Measurements from ENCODE around the gene COQ10A.

Gene COQ10A

DNA sequence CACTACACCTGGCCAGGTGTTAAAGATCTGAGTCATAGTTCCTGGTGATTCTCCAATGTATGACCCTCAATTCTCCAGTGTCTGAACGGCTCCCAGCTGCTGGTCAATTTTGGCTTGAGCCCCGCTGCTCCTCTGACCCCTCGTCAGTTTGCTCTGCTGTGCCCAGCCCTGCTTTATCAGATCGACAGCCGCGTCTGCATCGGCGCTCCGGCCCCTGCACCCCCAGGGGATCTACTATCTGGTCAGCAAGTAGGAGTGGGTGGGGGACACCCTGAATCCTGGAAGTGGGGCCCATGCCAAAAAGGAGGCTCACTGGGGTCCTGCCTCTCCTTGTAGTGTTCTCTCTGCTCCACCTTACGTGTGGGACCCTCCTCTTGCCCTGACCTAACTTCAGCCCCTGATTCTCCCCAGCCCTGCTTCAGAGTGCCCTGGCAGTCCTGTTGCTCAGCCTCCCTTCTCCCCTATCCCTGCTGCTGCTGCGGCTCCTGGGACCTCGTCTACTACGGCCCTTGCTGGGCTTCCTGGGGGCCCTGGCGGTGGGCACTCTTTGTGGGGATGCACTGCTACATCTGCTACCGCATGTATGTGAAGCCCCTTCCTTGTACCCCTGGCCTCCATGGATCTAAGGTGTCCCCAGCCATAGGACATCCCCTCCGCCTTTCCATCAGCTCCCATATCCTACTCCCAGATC lies 31.9 kb upstream of the COQ10A start:
- peaks cover 14% of the 10 kb centered on the region for H3K36me3 Mint-ChIP-seq
- no peak for DNase-seq (ENCODE audit: low spot score in 2 of 2)
- peak overlapping the region; percentile 82 for H3K27ac Mint-ChIP-seq
- peaks cover 5% of the 10 kb centered on the region for H3K4me1 Mint-ChIP-seq
- no peak overlapping the region for H3K4me3 Mint-ChIP-seq
- no peaks in the 10 kb centered on the region for H3K9me3 Mint-ChIP-seq
- no peak for ATAC-seq

DNA sequence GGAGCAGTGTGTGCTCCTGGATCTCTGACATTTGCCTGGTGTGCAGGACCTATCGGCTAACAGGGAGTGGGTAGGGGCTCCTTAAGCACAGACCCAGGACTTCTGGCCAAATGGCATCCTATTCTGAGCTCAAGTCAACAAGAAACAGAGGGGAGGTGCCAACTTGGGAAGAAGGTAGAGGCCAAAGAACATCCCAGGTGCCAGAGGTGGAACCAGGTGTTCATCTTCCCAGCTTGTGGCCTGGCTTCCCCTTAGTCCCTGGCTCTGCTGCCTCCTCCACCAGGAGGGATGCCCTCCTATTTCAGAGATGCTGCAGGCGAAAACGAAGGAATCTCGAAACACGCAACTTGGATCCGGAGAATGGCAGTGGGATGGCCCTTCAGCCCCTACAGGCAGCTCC lies 30.7 kb upstream of the COQ10A start:
- Mint-ChIP-seq H3K4me3 (no peak overlapping the region), H3K36me3 (peaks cover 23% of the 10 kb centered on the region), H3K9me3 (no peaks in the 10 kb centered on the region), H3K27ac (peak overlapping the region; percentile 82), H3K4me1 (peaks cover 5% of the 10 kb centered on the region)
- DNase-seq (ENCODE audit: low spot score in 2 of 2) (no peak), ATAC-seq (no peak)

DNA sequence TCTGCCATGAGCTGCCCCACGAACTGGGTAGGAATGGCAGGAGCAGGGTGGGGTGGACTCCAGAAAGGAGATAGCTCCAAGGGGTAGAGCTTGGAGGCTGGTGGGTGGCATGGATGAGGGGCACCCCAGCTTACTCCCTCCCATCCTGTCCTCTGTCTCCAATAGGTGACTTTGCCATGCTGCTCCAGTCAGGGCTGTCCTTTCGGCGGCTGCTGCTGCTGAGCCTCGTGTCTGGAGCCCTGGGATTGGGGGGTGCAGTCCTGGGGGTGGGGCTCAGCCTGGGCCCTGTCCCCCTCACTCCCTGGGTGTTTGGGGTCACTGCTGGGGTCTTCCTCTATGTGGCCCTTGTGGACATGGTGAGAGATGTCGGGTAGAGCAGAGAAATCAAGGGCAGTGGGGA lies 29.8 kb upstream of the COQ10A start:
- Mint-ChIP-seq H3K36me3 (peaks cover 31% of the 10 kb centered on the region), H3K27ac (peak overlapping the region; percentile 45), H3K4me3 (no peak overlapping the region), H3K4me1 (peaks cover 5% of the 10 kb centered on the region), H3K9me3 (no peaks in the 10 kb centered on the region)
- no peak for ATAC-seq
- DNase-seq (ENCODE audit: low spot score in 2 of 2) = no peak

DNA sequence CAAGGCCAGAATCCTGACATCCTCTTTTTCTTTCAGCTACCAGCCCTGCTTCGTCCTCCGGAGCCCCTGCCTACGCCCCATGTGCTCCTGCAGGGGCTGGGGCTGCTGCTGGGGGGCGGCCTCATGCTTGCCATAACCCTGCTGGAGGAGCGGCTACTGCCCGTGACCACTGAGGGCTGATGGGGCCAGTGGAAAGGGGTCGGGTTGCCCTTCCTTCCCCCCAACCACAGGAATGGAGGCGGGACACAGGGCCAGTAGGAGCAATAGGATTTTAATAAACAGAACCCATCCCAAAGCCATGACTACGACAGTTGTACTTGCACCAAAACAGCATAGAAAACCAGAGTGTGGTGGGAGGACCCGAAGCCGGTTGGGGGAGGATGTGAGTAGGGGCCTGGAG lies 29.2 kb upstream of the COQ10A start:
- no peak overlapping the region for H3K4me3 Mint-ChIP-seq
- no peak for DNase-seq (ENCODE audit: low spot score in 2 of 2)
- no peak for ATAC-seq
- peaks cover 5% of the 10 kb centered on the region for H3K4me1 Mint-ChIP-seq
- H3K27ac Mint-ChIP-seq = peak overlapping the region; percentile 45
- peaks cover 37% of the 10 kb centered on the region for H3K36me3 Mint-ChIP-seq
- H3K9me3 Mint-ChIP-seq = no peaks in the 10 kb centered on the region

GRCh38 chr12:56241424-56242303 lies 25.1 kb upstream of the COQ10A start:
- peaks cover under 1% of the 10 kb centered on the region for H3K4me1 Mint-ChIP-seq
- no peak for DNase-seq (ENCODE audit: low spot score in 2 of 2)
- no peak for ATAC-seq
- H3K4me3 Mint-ChIP-seq = no peak overlapping the region
- H3K9me3 Mint-ChIP-seq = no peaks in the 10 kb centered on the region
- peaks cover 71% of the 10 kb centered on the region for H3K36me3 Mint-ChIP-seq
- peak overlapping the region; percentile 79 for H3K27ac Mint-ChIP-seq

GRCh38 chr12:56242986-56243385 lies 23.8 kb upstream of the COQ10A start:
- Mint-ChIP-seq H3K9me3 (no peaks in the 10 kb centered on the region), H3K4me1 (no peaks in the 10 kb centered on the region), H3K4me3 (no peak overlapping the region), H3K27ac (peak overlapping the region; percentile 68), H3K36me3 (peaks cover 84% of the 10 kb centered on the region)
- DNase-seq (ENCODE audit: low spot score in 2 of 2) = no peak
- ATAC-seq = no peak

DNA sequence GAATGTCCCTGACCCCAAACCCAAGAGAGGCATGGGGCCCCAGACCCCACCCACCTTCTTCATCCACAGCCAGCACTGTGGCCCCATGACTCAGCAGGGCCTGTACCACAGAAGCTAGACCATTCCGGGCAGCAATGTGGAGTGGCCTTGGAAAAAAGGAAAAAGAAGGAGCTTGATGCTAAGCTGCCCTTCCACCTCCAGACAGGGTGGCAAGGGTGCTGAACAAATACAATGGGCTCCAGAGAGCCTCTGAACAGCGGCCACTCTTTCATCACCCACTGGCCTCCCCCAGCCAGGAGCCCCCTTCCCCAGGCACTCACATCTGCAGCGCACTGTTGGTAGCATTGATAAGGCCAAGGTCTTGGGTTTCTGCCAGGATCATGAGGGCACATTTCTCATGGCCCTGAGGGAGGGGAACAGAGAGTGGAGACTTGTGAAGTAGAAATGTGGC lies 23.0 kb upstream of the COQ10A start:
- H3K4me3 Mint-ChIP-seq = no peak overlapping the region
- H3K9me3 Mint-ChIP-seq = no peaks in the 10 kb centered on the region
- H3K36me3 Mint-ChIP-seq = peaks cover 92% of the 10 kb centered on the region
- H3K4me1 Mint-ChIP-seq = no peaks in the 10 kb centered on the region
- DNase-seq (ENCODE audit: low spot score in 2 of 2) (no peak), ATAC-seq (no peak)
- H3K27ac Mint-ChIP-seq = peak overlapping the region; percentile 68

DNA sequence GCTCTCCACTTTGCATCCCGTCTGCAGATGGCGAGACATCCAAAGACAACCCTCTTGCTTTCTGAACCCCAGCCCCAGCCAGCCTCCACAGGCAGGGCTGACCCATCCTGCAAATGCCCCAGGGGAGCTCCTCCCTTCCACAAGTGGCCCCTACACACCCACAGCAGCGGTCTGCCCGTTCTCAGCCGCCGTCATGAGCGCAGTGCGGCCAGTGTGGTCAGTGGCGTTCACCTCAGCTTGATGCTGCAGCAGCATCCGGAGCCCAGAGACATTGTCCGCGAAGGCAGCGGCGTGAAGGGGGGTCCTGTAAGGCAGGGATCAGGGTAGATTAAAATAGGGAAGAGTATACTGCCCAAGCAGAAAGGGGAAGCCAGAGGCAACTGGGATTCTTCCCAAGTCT lies 22.2 kb upstream of the COQ10A start:
- Mint-ChIP-seq H3K27ac (no peak overlapping the region), H3K9me3 (no peaks in the 10 kb centered on the region)

DNA sequence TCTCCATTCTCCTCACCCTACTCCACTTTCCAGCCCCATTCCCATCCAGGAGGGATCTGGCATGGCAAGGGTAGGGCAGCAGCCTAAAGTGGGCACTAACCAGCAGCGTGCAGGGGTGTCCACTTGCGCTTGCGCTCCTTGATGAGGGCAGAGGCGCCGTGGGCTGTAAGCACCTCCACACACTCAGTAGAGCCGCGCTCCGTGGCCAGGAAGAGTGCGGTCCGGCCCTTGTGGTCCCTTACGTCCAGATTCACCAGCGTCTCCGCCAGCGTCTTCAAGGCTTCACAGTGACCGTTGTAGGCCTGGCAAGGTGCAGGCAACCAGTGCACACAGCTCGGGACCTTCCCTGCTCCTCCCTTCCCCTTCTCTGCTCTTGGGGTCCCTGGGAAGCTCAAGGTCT lies 18.8 kb upstream of the COQ10A start:
- no peaks in the 10 kb centered on the region for H3K9me3 Mint-ChIP-seq
- peaks cover 99% of the 10 kb centered on the region for H3K36me3 Mint-ChIP-seq
- no peaks in the 10 kb centered on the region for H3K4me1 Mint-ChIP-seq
- H3K27ac Mint-ChIP-seq = peak overlapping the region; percentile 40
- no peak for DNase-seq (ENCODE audit: low spot score in 2 of 2)
- ATAC-seq = no peak
- no peak overlapping the region for H3K4me3 Mint-ChIP-seq

More for the DNA sequence above, 22.2 kb upstream of the COQ10A start:
- Mint-ChIP-seq H3K4me1 (no peaks in the 10 kb centered on the region), H3K36me3 (peaks cover 99% of the 10 kb centered on the region), H3K4me3 (no peak overlapping the region)
- no peak for ATAC-seq
- no peak for DNase-seq (ENCODE audit: low spot score in 2 of 2)

- peaks cover 100% of the 10 kb centered on the region for H3K36me3 Mint-ChIP-seq
- H3K4me3 Mint-ChIP-seq = no peak overlapping the region
- no peak for DNase-seq (ENCODE audit: low spot score in 2 of 2)
- H3K9me3 Mint-ChIP-seq = no peaks in the 10 kb centered on the region
- ATAC-seq = peak; percentile 34
- H3K27ac Mint-ChIP-seq = peak overlapping the region; percentile 63
- no peaks in the 10 kb centered on the region for H3K4me1 Mint-ChIP-seq
These were observed 18.0 kb upstream of the COQ10A start for GRCh38 chr12:56248711-56249110.

GRCh38 chr12:56252649-56253048 lies 14.1 kb upstream of the COQ10A start:
- DNase-seq (ENCODE audit: low spot score in 2 of 2) (no peak), ATAC-seq (no peak)
- no peaks in the 10 kb centered on the region for H3K9me3 Mint-ChIP-seq
- H3K36me3 Mint-ChIP-seq = peaks cover 92% of the 10 kb centered on the region
- H3K27ac Mint-ChIP-seq = no peak overlapping the region
- no peak overlapping the region for H3K4me3 Mint-ChIP-seq
- peaks cover 26% of the 10 kb centered on the region for H3K4me1 Mint-ChIP-seq

DNA sequence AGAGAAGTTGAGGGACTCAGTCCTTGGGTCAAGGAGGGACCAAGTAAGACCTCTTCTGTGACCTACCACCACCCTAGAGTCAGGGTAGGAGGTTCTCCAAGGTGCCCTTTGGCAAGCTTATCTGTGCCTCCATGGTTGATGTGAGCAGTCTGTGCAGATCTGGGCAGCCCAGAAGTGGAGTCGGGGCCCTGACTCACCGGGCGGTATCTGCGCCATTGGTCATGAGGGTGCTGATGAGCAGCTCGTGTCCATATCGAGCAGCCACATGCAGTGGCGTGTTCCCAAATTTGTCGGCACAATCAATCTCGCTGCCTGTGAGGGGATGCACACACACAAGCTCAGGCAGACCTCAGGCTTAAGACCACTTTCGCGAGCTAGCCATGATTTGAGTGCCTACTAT lies 13.7 kb upstream of the COQ10A start:
- H3K9me3 Mint-ChIP-seq = no peaks in the 10 kb centered on the region
- H3K4me3 Mint-ChIP-seq = no peak overlapping the region
- peaks cover 89% of the 10 kb centered on the region for H3K36me3 Mint-ChIP-seq
- no peak overlapping the region for H3K27ac Mint-ChIP-seq
- ATAC-seq (no peak), DNase-seq (ENCODE audit: low spot score in 2 of 2) (no peak)
- H3K4me1 Mint-ChIP-seq = peaks cover 26% of the 10 kb centered on the region

DNA sequence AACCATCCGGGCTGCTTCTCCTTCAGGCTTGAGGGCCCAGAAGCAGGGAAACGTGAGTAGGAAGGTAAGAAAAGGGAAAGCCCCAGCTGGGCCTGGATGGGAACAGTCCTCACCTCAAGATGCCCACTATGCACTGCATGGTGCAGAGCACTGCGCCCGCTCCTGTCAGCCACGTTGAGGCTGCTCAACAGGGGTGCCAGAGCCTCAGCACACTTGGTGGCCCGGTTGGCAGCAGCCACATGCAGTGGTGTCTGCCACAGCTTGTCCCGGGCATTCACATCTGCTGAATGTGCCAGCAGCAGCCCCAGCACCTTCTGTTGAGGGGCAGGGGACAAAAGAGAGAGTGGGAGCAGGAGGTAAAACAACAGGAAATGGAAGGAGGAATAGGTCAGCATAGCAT lies 11.1 kb upstream of the COQ10A start:
- ATAC-seq = no peak
- Mint-ChIP-seq H3K36me3 (peaks cover 64% of the 10 kb centered on the region), H3K4me3 (no peak overlapping the region), H3K4me1 (peaks cover 34% of the 10 kb centered on the region), H3K27ac (peak overlapping the region; percentile 67), H3K9me3 (no peaks in the 10 kb centered on the region)
- DNase-seq (ENCODE audit: low spot score in 2 of 2) = no peak

DNA sequence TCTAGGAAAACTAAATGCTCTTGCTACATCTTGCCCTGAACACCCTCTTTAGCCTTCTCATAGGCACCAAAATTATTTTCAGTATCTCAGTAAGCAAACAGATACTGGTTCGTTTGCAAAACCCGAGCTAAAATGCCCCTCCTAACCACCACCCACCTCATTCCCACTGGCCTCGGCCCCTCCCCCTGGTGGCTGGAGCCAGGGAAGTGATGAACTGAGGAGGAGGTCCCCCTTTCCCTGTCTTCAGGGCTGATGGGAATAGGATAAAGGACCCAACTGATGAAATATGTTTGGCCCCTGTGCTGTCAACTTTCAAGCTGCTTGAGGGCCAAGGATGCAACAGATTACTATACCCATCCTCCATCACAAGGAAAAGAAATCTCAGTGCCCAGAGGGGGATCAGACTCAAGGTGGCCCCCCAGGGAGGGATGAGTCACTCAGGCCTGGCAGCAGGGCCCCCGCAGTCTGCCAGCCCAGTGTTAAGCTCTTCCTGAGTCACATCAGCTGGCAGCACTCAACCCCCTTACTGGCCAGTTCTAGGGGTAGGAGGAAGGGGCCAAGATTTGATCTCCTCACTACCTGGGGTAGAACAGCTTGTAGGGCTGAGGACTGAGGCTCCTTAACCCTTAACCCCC lies 10.3 kb upstream of the COQ10A start:
- ATAC-seq (no peak), DNase-seq (ENCODE audit: low spot score in 2 of 2) (no peak)
- H3K36me3 Mint-ChIP-seq = peaks cover 56% of the 10 kb centered on the region

GRCh38 chr12:56257071-56257470 lies 9.7 kb upstream of the COQ10A start:
- peak overlapping the region; percentile 91 for H3K4me3 Mint-ChIP-seq
- H3K27ac Mint-ChIP-seq = peak overlapping the region; percentile 7
- peaks cover 34% of the 10 kb centered on the region for H3K4me1 Mint-ChIP-seq
- peaks cover 50% of the 10 kb centered on the region for H3K36me3 Mint-ChIP-seq
- DNase-seq (ENCODE audit: low spot score in 2 of 2) (no peak), ATAC-seq (no peak)
- H3K9me3 Mint-ChIP-seq = no peaks in the 10 kb centered on the region

More for the DNA sequence above, 10.3 kb upstream of the COQ10A start:
- peak overlapping the region; percentile 7 for H3K27ac Mint-ChIP-seq
- peak overlapping the region; percentile 91 for H3K4me3 Mint-ChIP-seq
- no peaks in the 10 kb centered on the region for H3K9me3 Mint-ChIP-seq
- peaks cover 34% of the 10 kb centered on the region for H3K4me1 Mint-ChIP-seq

All from stimulated activated effector memory CD8-positive, alpha-beta T cell treated with anti-CD3 and anti-CD28 coated beads, Interleukin-12 subunit alpha, Interleukin-12 subunit beta, amount 100 ng/mL, for 72 hours (primary cell).